Adipose tissue (tissue), 3 donors: Measurements from ENCODE around the gene SMIM24. TPM values are rescaled to one million over a fixed set of nuclear protein-coding genes. Genes with fewer than 3 reads are reported as not detected.
A peak's percentile ranks its signal among the peaks of the same experiment; 100 is the strongest.
"Not testable (repeated sequence)": the region's sequence is repeated elsewhere in the genome, so short reads cannot be mapped to it uniquely, and the experiment has no call there.

ENCODE experiments used
- H3K27ac ChIP-seq: one replicate; pipeline ENCODE4 v1.5.1; 2013; ENCODE audit warnings: low read depth, low read length
- WGBS, 3 donors: extraction: QIAGEN DNeasy Blood & Tissue Kit; methylation state at CpG; one replicate each; pipeline ENCODE4 v1.1.7; 2013; 5-methylcytosine and 5-hydroxymethylcytosine counted together
- polyA plus RNA-seq, 3 donors: library from polyadenylated mRNA; stranded (reverse); fragments of 200-250 nt; gene quantifications; one replicate each; pipeline ENCODE4 v1.2.3, GENCODE V29; 2013
- donor health status: healthy with polysubstance abuse.
- donor health status: Bipolar disorder and iron deficiency.
- donor health status: healthy.

SMIM24 gene
- polyA plus RNA-seq, 3 donors, result 1.2 to 18.6 (median 1.9) TPM

- H3K27ac ChIP-seq, result no peak overlapping the region
- 41 to 62% (median 45%) methylated on average over 12 of the region's 12 CpGs for WGBS, 3 donors
Measured at GRCh38 chr19:3450796-3451411, 29.4 kb downstream of the SMIM24 start.

- 93 to 94% (median 94%) methylated on average over 28 of the region's 28 CpGs for WGBS, 3 donors
- no peak overlapping the region for H3K27ac ChIP-seq
Measured at GRCh38 chr19:3448616-3449334, 31.6 kb downstream of the SMIM24 start.

- 95 to 98% (median 96%) methylated on average over 4 of the region's 4 CpGs for WGBS, 3 donors
- not testable (repeated sequence) for H3K27ac ChIP-seq
Measured at GRCh38 chr19:3446657-3447056, 33.7 kb downstream of the SMIM24 start.

- no peak overlapping the region for H3K27ac ChIP-seq
- WGBS, 3 donors, result 66 to 78% (median 69%) methylated on average over 24 of the region's 24 CpGs
Measured at GRCh38 chr19:3444695-3445234, 35.6 kb downstream of the SMIM24 start.

- no peak overlapping the region for H3K27ac ChIP-seq
- WGBS, 3 donors, result 39 to 58% (median 40%) methylated on average over 31 to 33 of the region's 33 CpGs
Measured at GRCh38 chr19:3443840-3444694, 36.3 kb downstream of the SMIM24 start.

GRCh38 chr19:3442487-3443071 is 37.7 kb downstream of the SMIM24 start:
- WGBS, 3 donors, result 82 to 92% (median 90%) methylated on average over 14 to 15 of the region's 15 CpGs
- no peak overlapping the region for H3K27ac ChIP-seq

GRCh38 chr19:3441986-3442329 is 38.4 kb downstream of the SMIM24 start:
- no peak overlapping the region for H3K27ac ChIP-seq
- 82 to 86% (median 83%) methylated on average over 11 to 14 of the region's 14 CpGs for WGBS, 3 donors

- 74 to 81% (median 76%) methylated on average over 25 of the region's 25 CpGs for WGBS, 3 donors
- no peak overlapping the region for H3K27ac ChIP-seq
Measured at GRCh38 chr19:3441089-3441985, 39.0 kb downstream of the SMIM24 start.

GRCh38 chr19:3440082-3440481 is 40.2 kb downstream of the SMIM24 start:
- WGBS, 3 donors, result 73 to 76% (median 74%) methylated on average over 13 of the region's 13 CpGs
- H3K27ac ChIP-seq, result no peak overlapping the region

- 3 to 22% (median 4%) methylated on average over 65 to 67 of the region's 67 CpGs for WGBS, 3 donors
Measured at GRCh38 chr19:3434630-3435553, 45.4 kb downstream of the SMIM24 start.

GRCh38 chr19:3433805-3434540 is 46.4 kb downstream of the SMIM24 start:
- peak overlapping the region; percentile 40 for H3K27ac ChIP-seq
- WGBS, 3 donors, result 92 to 95% (median 93%) methylated on average over 11 of the region's 11 CpGs

More at GRCh38 chr19:3434630-3435553, 45.4 kb downstream of the SMIM24 start:
- peak overlapping the region; percentile 67 for H3K27ac ChIP-seq

GRCh38 chr19:3433313-3433712 is 47.0 kb downstream of the SMIM24 start:
- H3K27ac ChIP-seq, result peak overlapping the region; percentile 40
- 75 to 83% (median 78%) methylated on average over 11 to 12 of the region's 12 CpGs for WGBS, 3 donors

- H3K27ac ChIP-seq, result no peak overlapping the region
- WGBS, 3 donors, result 87 to 89% (median 88%) methylated on average over 18 of the region's 18 CpGs
Measured at GRCh38 chr19:3431760-3432397, 48.4 kb downstream of the SMIM24 start.

- 57 to 76% (median 65%) methylated on average over 5 of the region's 5 CpGs for WGBS, 3 donors
- peak overlapping the region; percentile 6 for H3K27ac ChIP-seq
Measured at GRCh38 chr19:3430366-3430680, 50.0 kb downstream of the SMIM24 start.

GRCh38 chr19:3426433-3426832 is 53.9 kb downstream of the SMIM24 start:
- WGBS, 3 donors, result 89 to 95% (median 94%) methylated on average over 9 of the region's 9 CpGs
- H3K27ac ChIP-seq, result no peak overlapping the region
